NCI-H2081 (cell line): ENCODE data around the gene APOA1.
"Not testable (repeated sequence)": the region's sequence is repeated elsewhere in the genome, so short reads cannot be mapped to it uniquely, and the experiment has no call there.

ENCODE experiments used
- DNase-seq, 2 experiments: peaks; one replicate each; lab custom pipeline; 2025; lab: John Stamatoyannopoulos, UW

APOA1 gene

DNA sequence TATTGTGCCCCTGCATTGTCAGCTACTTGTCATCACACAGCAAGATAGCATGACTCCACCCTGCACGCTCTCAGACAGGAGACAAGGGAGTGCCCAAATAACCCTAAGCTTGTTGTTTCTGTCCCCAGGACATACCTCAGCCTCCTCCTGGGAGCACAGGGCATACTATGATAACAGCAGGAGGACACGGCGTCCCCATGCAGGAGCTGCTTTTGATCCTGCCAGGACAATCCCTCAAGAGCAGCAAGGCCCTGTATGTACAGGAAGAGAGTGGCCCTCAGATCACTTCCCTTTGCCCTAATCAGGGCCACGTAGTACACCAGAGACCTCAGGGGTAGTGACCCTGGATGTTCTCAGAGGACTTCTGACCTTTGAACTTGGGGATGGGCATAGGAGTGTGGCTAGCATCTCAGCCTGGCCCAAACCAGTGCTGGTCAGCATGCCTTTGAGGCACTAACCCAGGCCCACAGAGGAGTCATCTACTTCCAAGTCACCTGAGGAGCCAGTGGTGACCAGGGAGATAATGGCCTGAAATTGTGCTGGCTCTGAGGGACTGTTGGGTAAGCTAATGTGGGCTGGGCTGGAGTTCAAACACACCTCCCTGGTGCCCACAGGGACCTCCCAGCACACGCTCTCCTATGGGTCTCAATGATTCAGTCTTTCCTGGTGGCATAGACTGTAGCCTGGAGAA lies 23.5 kb downstream of the APOA1 start:
- no peak for DNase-seq

GRCh38 chr11:116813170-116813569 lies 24.3 kb downstream of the APOA1 start:
- no peak for DNase-seq

DNA sequence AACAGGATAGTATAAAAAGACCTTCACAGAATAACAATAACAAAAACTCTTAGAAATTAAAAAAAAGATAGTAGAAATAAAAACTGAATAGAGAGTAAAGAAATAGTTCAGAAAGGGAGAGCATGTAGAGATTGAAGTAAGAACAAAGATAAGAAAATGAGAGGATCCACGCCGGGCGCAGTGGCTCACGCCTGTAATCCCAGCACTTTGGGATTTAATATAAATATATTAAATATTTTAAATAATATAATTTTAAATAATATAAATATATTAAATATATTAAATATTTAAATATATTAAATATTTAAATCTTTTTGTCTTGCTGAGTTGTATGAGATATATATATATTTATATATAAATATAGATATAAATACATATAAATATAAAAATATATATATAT lies 25.3 kb downstream of the APOA1 start:
- no peak for DNase-seq

DNA sequence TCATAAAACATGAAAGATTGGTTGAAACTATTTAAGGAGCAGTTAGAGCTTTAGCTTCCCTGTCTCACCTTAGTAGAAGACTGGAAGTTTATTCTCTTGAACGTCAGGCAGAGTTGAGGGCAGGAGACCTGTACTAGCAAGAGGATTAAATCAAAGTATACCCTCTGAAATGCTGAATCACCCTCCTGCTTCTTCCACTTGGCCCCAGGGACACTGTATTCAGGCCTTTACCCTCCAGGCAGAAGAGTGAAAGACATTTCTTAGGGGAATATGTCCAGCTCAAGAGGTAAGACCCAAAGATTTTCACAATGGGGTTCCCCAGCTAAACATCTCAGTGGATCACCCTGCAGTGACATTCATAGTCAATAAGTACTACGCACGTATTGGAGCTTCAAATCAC lies 26.2 kb downstream of the APOA1 start:
- DNase-seq = no peak

DNA sequence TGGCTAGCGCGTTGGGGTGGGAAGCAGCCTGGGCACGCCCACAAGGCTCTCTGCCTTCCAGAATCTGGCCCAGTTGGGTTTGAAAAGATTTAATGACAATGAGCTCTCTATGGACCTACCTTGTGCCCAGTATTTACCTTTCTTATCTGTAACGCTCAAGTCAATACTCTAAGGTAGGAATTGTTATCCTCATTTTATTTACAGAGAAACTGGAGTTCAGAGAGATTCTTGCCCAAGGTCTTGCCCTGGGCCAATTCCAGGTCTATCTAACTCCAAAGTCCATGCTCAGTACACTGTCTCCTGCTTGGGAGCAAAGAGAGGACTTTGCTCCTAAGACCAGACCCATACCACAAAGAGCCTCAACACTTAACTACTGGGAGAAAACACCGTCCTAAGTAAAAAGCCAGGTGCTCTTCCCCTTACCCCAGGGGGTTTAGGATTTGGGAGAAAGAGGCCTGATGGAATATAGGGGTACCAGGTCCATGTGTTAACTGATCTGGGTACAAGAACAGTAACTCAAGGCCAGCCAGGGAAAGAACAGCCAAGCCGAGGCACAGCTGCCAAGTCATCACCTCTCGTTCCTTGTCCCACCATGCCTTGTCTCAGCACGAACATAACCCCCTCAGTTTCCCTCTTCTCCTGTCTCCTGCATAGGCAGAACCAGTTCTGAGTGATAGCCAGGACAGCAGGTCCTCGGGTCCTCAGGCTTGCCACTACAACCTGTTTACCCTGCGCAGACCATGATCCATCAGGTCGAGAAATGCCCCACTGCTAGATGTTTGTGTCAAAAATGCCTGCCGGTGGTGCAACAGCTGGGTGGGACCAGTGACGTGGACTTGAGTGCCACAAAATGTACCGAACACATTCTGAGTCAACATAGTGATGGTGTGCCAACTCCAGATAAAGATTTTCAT lies 28.9 kb downstream of the APOA1 start:
- no peak for DNase-seq

- DNase-seq = no peak
Measured at GRCh38 chr11:116807601-116808261, 29.7 kb downstream of the APOA1 start.

DNA sequence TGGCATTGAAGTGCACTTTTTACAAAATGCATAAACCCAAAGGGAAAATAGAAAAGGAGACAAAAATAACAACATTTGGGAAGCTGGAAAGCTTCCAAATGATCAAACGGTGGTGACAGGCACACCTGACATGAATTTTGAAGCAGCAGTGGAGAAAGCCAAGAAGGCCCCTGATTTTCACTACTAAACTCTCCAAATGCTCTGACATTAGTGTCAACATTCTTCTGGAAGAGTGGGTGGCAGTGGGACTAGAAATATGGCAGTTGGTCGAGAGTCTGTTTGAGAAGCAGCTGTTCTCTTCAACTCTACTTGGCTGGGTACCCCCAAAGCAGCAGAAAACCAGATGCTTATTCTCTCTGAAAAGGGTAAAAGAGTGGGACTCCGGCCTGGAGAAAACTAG lies 33.4 kb downstream of the APOA1 start:
- no peak for DNase-seq

DNA sequence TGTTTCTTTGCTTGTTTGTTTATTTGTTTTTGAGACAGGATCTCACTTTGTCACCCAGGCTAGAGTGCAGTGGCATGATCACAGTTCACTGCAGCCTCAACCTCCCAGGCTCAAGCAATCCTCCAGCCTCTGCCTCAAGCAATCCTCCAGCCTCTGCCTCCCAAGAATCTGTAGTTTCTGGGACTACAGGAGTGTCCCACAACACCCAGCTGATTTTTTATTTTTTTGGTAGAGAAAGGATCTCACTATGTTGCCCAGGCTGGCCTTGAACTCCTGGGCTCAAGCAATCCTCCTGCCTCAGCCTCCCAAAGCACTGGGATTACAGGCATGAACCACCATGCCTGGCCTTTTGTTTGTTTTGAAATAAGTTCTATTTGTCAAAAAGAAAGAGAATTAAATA lies 35.8 kb downstream of the APOA1 start:
- DNase-seq = not testable (repeated sequence)

DNA sequence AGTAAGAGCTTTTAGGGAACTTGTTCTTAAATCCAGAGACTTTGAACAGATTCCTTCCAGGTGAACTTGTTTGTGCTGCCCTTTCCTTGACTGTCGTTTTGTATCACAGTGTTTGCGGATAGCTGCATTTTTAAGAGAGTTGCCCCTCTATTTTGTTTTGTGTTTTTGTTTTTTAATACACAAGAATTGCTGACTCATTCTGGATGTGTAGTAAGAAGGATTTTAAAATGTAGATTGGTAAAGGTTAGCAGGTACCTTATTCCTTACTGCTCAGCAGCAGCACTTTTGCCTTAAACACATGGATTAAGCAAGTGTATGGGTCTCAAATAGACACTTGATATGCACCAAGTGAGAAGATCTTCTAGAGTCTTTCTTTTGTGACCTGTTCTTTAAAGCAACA lies 36.8 kb downstream of the APOA1 start:
- no peak for DNase-seq

GRCh38 chr11:116798368-116798767 lies 39.1 kb downstream of the APOA1 start:
- DNase-seq = no peak

DNA sequence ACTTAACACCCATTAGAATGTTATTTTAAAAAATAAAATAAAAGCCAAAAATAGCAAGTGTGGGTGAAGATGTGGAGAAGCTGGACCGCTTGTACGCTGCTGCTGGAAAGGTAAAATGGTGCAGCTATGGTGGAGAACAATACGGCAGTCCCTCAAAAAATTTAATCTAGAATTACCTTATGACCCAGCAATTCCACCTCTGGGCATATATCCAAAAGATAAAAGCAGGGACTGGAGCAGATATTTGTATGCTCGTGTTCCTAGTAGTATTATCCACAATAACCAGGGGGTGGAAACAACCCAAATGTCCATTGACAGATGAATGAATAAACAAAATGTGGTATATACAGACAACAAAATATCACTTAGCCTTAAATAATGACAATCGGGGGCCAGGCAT lies 39.6 kb downstream of the APOA1 start:
- DNase-seq = no peak

DNA sequence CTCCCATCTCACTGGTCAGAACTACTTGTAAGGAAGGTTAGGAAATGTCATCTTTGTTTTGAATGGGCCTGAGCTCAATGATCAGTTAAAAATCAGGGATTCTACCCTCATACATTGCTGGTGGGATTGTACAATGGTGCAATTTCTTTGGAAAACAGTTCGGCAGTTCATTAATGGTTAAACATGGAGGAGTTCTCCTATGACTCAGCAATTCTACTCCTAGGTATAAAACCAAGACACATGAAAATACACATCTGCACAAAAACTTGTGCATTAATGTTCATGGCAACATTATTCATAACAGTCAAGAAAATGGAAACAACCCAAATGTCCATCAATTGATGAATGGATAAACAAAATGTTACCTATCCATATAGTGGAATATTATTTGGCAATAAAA lies 40.9 kb downstream of the APOA1 start:
- no peak for DNase-seq

DNA sequence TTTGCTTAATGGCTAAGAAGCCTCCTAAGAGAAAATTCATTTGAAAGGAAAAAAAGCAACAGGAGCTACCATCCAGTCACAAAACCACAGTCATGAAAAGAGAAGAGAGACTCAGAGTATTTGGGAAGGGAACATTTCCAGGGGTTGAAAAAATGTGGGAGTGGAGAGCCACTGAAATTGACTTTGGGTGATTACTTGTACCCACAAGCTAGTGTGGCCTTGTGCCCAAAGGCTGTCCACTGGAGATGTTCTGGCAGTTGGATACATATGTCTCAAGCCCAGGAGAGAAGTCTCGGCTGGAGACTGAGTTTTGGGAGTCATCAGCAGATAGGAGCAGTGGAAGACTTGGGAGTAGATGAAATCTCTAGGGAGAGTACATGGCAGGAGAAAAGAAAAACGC lies 42.6 kb downstream of the APOA1 start:
- no peak for DNase-seq

DNA sequence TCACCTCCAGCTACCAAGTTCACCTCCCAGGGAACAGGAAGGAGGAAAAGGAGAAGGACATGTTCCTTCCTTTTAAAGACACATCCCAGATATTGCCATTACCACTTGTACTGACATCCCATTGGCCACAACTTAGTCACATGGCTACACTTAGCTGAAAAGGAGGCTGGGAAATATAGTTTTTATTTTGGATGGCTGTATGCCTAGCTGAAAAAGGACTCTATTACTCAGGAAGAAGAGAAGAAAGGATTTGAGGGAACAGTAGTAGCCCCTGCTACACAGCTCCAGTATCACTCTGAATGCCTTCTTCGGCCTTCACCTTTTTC lies 43.7 kb downstream of the APOA1 start:
- no peak for DNase-seq

DNA sequence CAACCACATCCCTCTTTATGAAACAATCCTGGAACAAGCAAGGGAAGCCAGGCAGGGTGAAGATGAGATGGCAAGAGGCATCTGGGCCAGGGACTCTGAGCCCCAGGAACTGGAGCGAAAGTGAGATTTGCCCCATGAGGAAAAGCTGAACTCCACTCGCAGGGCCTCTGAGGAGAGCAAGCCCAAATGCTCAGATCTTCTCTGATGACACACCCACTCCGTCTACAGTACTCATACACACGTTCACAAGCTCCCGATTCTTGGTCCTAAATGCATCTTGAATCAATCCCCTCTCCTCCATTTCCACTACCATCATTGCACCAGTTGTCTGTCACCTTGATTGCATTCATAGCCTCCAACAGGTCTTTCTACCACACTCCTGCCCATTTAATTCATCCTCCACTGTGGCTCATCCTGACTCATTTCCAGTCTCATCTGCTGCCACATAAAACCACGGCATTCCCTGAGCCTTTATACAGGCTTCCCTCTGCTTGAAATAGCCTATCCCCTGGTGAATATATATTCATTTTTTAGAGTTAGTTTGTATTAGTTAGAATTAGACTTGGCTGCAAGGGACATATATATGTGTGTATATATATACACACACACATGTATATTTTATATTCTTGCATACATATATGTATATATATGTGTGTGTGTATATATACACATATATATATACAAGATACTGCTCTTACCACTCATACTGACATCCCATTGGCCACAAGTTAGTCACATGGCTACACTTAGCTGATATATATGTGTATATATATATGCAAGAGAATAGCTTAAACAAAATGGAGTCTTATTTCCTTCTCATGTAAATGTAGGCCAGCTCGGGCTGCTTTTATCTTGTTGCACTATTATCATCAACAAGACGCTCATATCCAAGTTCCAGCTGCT lies 44.3 kb downstream of the APOA1 start:
- DNase-seq = no peak

DNA sequence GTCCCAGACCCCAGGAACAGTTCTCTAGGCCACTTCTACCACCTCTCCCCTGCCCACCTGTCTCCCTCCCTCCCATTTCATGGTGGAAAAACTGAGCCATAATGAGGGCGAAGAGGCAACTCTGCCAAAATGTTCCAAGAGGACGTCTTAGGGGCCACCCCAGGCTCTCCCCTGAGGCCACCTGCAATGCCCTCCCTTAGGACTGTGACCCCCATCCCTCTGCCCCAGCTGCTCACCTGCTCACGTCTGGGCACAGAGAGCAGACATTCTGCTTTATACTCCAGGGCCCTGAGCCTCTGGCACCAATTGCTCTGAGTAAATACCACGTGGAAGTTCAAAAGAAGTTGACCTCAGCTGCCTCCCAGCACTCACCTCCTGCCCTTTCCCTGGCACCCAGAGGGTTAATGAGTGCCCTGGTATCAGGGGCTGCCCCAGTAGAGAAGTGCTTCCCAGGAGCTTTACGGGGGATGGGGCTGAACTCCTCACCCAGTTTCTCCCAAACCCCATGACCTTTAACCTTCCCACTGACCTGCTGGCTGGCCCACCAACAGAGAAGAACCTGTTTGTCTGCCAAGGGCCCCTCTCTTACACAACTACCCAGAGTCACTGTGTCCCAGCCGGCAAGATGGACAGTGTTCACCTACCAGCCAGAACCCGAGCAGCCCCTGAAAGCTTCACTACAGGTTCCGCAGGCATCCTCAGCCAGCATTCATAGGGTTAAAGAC lies 45.1 kb downstream of the APOA1 start:
- DNase-seq = no peak

GRCh38 chr11:116791813-116792143 lies 45.6 kb downstream of the APOA1 start, which contains the start of gene APOA5:
Gene APOA5 (minus strand): TSS chr11:116791879. CDS start chr11:116791860, 19 bp downstream.
- DNase-seq = no peak

DNA sequence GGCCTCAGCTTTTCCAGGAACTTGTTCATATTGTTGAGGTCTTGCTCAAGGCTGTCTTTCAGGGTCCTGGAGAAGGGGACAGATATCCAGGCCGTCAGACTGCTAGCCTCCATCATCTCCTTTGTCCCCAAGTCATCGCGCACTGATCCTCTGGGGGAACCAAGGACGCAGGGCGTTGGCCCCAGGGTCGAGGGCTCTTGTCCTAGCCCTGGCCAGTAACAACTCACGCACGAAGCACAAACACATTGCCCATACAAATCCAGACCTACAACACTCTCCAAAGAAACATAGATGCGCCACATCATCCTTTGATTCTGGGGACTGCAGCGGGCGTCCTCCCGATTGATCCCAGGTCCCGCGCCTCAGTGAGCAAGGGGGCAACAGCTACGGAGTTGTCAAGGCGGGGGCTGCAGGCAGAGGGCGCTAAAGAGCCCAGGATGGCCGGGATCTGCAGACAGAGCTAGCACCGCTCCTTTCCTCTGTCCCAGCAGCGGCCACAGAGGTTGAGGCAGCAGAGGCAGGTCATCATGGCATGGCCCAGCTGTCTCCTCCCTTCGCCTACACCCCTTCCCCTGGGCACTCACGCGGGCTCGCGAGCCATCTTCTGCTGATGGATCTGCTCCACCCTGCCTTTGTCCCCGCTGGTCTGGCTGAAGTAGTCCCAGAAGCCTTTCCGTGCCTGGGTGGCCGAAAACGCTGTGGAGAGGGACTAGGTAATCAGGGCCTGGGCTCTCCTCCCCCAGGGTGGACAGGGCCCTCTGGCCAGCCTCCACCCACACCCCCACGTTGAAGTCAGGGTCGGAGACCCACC lies 46.2 kb downstream of the APOA1 start:
- peak; percentile 72 to 75 for DNase-seq

DNA sequence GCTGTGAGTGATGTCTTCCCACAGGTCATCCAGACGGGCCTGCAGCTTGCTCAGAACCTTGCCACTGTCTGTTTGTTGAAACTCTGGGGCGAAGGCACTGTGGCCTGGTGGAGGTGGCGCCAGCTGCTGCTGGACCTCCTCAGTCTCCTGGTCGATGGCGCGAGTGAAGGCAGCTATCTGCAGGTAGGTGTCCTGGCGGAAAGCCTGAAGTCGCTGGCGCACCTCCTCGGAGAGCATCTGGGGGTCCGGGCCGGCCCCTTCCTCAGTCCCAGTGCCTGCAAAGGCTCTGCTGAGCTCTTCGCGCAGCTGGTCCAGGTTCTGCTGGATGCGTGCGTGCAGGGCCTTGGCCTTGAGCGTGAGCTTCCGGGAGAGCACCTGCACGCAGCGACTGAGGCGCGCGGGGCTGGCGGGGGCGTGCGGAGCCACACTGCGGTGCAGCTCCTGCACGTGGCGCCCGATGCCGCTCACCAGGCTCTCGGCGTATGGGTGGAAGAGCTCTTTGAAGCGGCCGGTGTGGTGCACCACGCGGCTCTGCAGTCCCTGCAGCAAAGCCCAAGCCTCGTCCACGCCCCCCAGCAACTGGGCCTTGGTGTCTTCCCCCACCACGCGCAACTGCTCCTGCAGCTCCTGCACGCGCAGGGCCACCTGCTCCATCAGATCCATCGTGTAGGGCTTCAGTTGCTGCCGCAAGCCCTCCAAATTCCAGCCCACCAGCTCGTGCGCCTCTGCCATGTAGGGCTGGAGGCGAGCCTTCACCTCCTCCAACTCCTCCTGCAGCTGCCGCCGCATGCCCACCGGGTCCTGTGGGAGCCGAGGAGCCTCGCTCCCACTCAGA lies 47.0 kb downstream of the APOA1 start:
- DNase-seq = no peak

- no peak for DNase-seq
Measured at GRCh38 chr11:116788975-116789374, 48.4 kb downstream of the APOA1 start.
